Gastrocnemius medialis (tissue), 4 donors: ENCODE data around the gene GCGR.

Source experiments
- CTCF ChIP-seq, 5 experiments: fragments of 450-650 bp in 3 of 5; fragments of 200-600 bp in 2 of 5; sonication (generic) in 2 of 5; IDR thresholded peaks in 4 of 5; conservative IDR thresholded peaks in 1 of 5; 1 replicate in 4 of 5; 2 replicates in 1 of 5; pipeline ENCODE4 v1.5.1; 2016 to 2019; ENCODE audit warnings: antibody characterized with exemption in 5 of 5, mild to moderate bottlenecking in 3 of 5, moderate library complexity in 3 of 5
- POLR2A ChIP-seq, 2 donors: fragments of 450-650 bp; IDR thresholded peaks; one replicate each; pipeline ENCODE4 v1.6.1; 2017; ENCODE audit warnings: antibody characterized with exemption in 2 of 2, mild to moderate bottlenecking in 2 of 2, moderate library complexity in 2 of 2

- TF ChIP-seq CTCF (IDR thresholded peaks at IDR 0.05 in 4 of 5, conservative IDR thresholded peaks at IDR 0.05 in 1 of 5) (no peak), POLR2A (IDR thresholded peaks at IDR 0.05) (no peak)
These were observed 42.2 kb downstream of the GCGR start for GRCh38 chr17:81845881-81846742.
